ENCODE measurements around the gene RYK. TPM values are rescaled to one million over a fixed set of nuclear protein-coding genes. Genes with fewer than 3 reads are reported as not detected.

Gene RYK
- total RNA-seq, 1 donor from 2014 or later, result 85.0 TPM

DNA sequence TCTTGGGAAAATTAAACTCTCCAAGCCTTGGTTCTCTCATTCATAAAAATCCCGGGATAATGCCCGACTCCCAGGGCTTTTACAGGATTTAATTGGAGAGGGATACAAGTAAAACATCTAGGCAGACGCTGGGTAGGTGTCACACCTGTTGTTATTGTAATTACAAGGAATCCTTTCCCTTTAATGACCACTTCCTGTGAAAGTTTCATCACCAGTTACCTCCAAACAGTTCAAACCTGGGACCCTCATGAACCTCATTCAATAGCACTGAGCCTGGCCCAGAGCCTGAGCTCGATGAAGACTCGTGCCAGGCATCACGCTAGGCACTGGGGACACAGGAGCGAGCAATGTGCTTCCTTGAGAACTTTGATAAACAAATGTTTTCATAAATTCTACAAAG is 2.1 kb upstream of the RYK start:
- TF ChIP-seq, protein P1, sequence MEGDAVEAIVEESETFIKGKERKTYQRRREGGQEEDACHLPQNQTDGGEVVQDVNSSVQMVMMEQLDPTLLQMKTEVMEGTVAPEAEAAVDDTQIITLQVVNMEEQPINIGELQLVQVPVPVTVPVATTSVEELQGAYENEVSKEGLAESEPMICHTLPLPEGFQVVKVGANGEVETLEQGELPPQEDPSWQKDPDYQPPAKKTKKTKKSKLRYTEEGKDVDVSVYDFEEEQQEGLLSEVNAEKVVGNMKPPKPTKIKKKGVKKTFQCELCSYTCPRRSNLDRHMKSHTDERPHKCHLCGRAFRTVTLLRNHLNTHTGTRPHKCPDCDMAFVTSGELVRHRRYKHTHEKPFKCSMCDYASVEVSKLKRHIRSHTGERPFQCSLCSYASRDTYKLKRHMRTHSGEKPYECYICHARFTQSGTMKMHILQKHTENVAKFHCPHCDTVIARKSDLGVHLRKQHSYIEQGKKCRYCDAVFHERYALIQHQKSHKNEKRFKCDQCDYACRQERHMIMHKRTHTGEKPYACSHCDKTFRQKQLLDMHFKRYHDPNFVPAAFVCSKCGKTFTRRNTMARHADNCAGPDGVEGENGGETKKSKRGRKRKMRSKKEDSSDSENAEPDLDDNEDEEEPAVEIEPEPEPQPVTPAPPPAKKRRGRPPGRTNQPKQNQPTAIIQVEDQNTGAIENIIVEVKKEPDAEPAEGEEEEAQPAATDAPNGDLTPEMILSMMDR (IDR thresholded peaks at IDR 0.05; ENCODE audit: insufficient read depth, low read length, severe bottlenecking), result no peak
- no peaks in the 10 kb centered on the region for H3K27me3 ChIP-seq (ENCODE audit: control insufficient read depth, insufficient read depth, low read length)
- no peak overlapping the region for H3K4me3 ChIP-seq (ENCODE audit: low read depth, low read length)
- no peaks in the 10 kb centered on the region for H3K36me3 ChIP-seq (ENCODE audit: control insufficient read depth, insufficient read depth, low read length)
- FAIRE-seq (no peak), DNase-seq (ENCODE audit: low read depth) (no peak)

DNA sequence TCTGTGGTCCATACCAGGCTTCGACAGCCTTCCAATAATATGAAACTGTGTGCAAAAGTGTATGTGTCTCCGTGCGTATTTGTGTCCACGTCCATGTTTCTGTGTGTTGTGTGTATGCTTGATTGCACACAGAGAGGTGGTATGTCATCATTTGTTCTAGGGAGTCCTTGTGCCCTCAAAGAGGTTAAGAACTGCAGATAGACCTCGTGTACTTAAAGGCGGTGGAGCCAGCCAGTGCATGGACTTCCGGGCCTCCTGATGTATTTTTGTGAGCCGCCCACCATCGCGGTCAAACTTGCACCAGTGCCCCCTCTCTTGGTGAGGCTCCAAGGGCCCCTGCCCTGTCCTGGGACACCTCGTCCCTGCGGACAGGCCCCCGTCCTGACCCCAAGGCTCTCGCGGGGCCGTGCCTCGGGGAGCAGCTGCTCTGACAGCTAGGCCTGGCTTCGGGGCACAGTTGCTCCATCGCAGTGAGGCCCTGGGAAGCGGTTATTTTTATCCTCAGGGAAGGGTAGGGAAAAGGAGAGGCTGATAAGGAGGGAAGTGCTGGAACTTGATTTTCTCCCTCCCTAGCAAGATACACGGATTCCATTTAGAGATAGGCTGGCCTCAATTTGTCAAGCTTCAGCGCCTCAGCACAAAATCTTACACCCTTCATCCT is 1.2 kb upstream of the RYK start:
- FAIRE-seq (no peak), DNase-seq (ENCODE audit: low read depth) (no peak)
- Histone ChIP-seq H3K36me3 (ENCODE audit: control insufficient read depth, insufficient read depth, low read length) (no peaks in the 10 kb centered on the region), H3K27me3 (ENCODE audit: control insufficient read depth, insufficient read depth, low read length) (no peaks in the 10 kb centered on the region), H3K4me3 (ENCODE audit: low read depth, low read length) (no peak overlapping the region)
- TF ChIP-seq, protein P1 (IDR thresholded peaks at IDR 0.05; ENCODE audit: insufficient read depth, low read length, severe bottlenecking), result no peak

DNA sequence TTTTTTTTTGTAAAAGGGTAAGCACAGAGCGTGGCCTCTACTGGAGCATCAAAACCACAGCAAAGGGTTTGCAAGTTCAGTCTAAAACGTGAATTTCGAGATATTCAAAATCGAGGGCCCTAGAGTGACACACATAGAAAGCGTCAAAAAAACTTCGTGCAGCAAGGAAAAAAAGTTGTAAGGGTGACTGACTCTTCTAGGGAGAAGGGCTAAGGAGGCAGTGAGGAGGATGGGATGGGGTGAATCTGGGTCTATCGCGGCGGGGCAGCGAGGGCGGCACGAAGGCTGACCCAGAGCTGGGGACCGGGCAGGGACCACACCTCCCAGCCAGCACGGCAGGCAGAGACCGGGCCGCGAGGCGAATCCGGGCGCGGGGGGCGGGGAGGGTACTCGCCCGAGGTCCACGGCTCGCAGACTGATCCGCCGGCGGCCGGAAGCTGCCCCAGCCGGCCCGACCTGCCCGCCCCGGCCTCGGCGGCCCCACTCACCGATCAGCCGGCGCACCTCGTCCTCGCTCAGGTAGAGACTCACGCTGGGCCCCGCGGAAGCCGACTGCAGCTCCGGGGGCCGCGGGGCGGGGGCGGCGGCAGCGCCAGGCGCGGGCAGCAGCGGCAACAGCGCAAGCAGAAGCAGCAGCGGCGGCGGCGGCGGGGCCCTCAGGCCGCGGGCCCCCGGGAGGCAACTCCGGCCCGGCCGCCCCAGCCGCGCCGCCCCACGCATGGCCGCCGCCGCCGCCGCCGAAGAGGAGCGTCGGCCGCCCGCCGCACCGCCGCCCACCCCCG is 533 bp downstream of the RYK start:
- FAIRE-seq, result no peak

DNA sequence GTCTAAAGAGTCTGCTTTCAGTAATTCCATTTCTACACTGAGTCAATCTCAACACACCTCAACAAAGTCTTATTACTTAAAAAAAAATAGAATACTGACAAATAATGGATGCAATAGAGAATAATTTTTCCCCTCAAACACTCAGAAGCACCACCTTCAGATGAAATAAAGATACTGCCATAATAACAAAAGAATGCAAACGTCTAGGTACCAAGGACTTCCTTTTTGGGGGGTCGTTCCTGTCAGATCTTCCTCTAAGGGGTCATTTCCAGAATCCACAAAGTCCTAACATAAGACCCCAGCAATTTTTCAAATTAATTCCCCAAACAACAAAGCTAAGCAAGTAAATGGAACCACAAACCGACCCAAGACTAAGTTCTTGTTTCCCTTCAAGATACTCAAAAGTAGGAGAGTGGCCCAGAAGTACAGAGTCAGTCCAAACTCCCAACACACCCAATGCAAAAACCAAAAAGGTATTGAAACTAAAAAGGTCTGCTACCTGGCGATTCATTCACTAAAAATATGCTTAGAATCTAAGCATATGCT is 1.3 kb downstream of the RYK start:
- FAIRE-seq (no peak), DNase-seq (ENCODE audit: low read depth) (peak; percentile 17)
- peak overlapping the region; percentile 68 for H3K4me3 ChIP-seq (ENCODE audit: low read depth, low read length)
- H3K36me3 ChIP-seq (ENCODE audit: control insufficient read depth, insufficient read depth, low read length), result no peaks in the 10 kb centered on the region
- TF ChIP-seq, protein P1 (IDR thresholded peaks at IDR 0.05; ENCODE audit: insufficient read depth, low read length, severe bottlenecking), result no peak
- H3K27me3 ChIP-seq (ENCODE audit: control insufficient read depth, insufficient read depth, low read length), result no peaks in the 10 kb centered on the region

More for the DNA sequence above, 533 bp downstream of the RYK start:
- peak; percentile 22 for DNase-seq (ENCODE audit: low read depth)
- no peaks in the 10 kb centered on the region for H3K27me3 ChIP-seq (ENCODE audit: control insufficient read depth, insufficient read depth, low read length)
- peak overlapping the region; percentile 68 for H3K4me3 ChIP-seq (ENCODE audit: low read depth, low read length)
- H3K36me3 ChIP-seq (ENCODE audit: control insufficient read depth, insufficient read depth, low read length), result no peaks in the 10 kb centered on the region
- TF ChIP-seq, protein P1 (IDR thresholded peaks at IDR 0.05; ENCODE audit: insufficient read depth, low read length, severe bottlenecking), result no peak

DNA sequence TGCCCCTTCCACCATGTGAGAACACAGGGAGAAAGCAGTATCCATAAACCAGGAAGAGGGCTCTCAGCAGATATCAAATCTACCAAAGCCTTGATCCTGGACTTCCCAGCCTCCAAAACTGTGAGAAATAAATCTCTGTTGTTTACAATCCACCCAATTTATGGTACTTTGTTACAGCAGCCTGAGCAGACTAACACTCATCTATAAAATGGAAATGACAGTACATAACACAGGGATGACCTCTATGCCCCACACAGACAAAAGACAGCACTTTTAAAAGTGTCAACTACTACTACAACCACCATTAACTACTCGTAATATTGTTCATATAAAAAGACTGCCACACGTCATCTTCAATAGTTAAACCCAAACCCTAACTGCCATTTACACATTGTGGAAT is 5.7 kb downstream of the RYK start:
- TF ChIP-seq, protein P1 (IDR thresholded peaks at IDR 0.05; ENCODE audit: insufficient read depth, low read length, severe bottlenecking), result no peak
- no peak overlapping the region for H3K4me3 ChIP-seq (ENCODE audit: low read depth, low read length)

More for the DNA sequence above, 5.7 kb downstream of the RYK start:
- no peak for DNase-seq (ENCODE audit: low read depth)
- no peak for FAIRE-seq
- Histone ChIP-seq H3K27me3 (ENCODE audit: control insufficient read depth, insufficient read depth, low read length) (no peaks in the 10 kb centered on the region), H3K36me3 (ENCODE audit: control insufficient read depth, insufficient read depth, low read length) (no peaks in the 10 kb centered on the region)
